ENCODE results near the gene TMEM154.

The TMEM154 gene

DNA sequence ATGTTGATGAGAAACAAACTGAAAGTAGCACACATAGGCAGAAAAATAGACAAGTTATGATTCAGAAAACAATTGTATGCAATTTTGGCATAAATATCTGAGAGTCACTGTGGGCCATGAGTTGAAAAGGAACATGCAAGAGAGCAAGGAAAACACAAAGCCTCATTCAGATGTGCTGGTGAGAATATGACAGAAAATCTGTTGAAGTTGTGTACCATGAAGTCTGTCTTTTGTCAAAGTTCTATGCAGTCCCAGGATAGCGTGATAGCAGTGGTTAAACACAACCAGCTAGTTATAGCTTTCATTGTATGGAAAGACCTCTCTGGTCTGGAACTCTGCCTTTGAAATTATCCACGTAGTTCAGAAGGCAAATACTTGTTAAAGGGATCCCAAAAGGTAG, 53.0 kb downstream of the TMEM154 start:
- DNase-seq: no peak

DNA sequence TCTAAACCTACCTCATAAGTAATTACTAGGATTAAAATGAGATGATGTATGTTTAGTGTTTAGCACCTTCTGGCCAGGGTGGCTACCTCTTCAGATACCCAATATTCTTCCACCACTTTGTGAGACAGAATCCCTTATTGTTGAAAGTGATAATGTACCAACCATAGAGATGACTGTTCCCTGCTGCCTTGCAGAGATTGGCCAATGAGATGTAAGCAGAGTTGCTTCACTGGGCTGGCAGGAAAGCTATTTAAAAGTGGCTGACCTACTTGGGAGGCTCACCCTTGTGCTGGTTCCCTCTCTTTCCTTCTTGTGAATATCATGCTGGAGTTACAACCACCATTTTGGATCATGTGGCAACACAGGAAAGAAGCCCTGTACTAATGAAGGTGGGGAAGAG, 58.9 kb downstream of the TMEM154 start:
- no peak for DNase-seq

DNA sequence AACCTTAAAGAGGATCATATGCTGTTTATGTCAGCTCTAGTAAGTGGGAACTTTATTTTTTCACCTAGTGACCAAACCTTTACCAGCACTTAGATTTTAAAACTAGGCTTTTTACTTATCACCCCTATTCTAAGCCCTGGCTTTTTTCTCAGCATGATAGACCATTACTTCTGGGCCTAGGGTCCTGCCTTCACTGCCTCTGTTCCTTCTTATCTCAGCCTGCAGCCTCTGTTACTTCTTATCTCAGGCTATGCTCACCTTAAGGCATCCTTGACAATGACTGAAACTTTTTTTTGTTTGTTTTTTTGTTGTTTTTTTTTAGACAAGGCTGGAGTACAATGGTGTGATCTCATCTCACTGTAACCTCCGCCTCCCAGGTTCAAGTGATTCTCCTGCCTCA, 59.6 kb downstream of the TMEM154 start:
- DNase-seq: no peak

DNA sequence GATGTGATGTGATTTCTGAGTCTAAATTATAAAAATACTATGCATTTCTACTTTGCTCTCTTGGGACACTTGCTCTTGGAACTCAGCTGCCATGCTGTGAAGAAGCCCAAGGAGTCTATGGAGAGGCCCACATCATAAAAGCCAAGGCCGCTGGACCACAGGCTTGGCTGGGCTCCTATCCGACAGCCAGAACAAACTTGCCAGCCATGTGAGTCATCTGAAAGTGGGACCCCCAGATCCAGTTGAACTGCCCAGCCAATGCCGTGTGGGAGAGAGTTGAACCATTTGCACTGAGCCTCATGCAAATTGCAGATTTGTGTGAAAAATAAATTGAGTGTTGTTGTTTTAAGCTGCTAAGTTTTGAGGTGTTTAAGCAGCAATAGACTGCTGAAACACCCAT, 60.2 kb downstream of the TMEM154 start:
- no peak for DNase-seq

GRCh38 chr4:152618971-152619370, 60.8 kb downstream of the TMEM154 start:
- DNase-seq: no peak

- no peak for DNase-seq
Measured at GRCh38 chr4:152616804-152617203, 63.0 kb downstream of the TMEM154 start.

- no peak for DNase-seq
Measured at GRCh38 chr4:152613841-152614721, 65.7 kb downstream of the TMEM154 start.

DNA sequence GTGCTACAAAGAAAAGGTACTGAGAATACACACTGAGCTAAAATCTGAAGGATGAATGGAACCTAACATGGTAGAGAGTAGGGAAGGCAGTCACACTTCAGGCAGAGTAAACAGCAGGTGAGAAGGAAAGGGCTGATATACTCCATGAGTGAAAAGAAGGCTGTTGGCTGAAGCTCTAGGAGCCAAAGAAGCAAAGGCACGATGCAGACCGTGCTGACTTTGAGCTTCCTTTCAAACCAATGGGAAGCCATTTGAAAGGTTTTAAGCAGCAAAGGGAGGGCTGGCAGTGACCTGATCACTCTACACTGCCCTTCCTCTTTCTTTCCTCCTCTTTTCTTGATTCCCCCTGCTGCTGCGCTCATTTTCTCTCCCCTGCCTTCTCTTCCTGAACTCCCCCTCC, 66.4 kb downstream of the TMEM154 start:
- DNase-seq: no peak

- DNase-seq: no peak
Measured at GRCh38 chr4:152610131-152610530, 69.7 kb downstream of the TMEM154 start.

DNA sequence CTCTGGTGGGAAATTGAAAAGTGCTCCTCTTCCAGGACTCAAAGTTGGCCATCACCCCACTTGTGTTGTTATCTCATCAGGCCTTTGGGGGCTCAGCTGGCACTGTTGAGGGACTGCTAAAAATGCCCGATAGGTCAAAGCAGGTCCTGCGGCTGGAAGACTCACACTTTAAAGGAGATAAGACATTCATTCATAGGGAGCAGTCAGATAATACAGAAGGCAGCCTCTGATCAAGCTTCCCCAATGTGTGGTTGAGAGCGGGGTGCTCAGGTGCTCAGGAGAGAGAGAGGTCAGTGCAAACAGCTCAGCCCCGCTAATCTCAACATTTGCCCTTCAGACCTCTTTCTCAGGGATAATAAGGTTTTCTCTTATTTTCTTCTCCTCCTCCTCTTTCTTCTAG, 70.3 kb downstream of the TMEM154 start:
- DNase-seq: no peak

GRCh38 chr4:152607178-152607577, 72.6 kb downstream of the TMEM154 start:
- DNase-seq: no peak

DNA sequence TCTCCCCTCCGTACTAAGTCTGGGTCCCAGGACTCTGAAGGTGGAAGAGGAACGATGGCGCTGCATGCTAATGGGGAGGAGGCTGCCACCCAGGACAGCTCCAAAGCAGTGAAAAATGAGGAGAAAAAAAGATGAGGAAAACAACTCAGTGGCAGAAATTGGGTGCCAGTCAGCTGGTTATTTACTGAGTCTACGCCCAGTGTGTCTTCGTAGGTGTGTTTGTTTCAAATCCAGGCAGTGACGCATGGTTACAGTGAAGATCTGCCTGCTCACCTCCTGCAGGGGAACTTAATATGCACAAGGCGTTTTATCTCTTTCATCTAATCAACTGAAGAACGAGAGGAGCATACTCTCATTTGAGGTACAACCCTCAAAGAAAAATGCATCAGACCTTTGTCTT, 73.0 kb downstream of the TMEM154 start:
- no peak for DNase-seq

- DNase-seq: no peak
Measured at GRCh38 chr4:152605641-152606335, 74.0 kb downstream of the TMEM154 start.

DNA sequence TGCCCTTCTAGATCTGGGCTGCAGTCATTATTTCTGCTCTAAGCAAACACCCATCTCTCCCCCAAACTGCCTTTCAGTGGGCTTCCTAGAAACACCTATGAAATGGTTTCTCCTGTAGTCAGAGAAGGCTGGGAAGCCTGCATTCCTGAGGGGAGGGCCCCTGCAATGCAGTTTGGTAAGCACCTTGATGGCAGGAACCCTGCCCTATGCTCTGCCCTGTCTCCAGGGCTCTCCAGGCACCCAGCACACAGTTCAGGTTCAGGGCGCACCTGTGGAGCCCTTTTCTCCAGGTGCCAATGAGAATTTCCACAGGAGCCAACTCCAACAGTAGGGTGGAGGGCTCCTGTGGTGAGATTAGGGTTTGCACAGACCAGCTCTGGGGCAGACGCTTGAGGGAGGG, 74.8 kb downstream of the TMEM154 start:
- DNase-seq: no peak

DNA sequence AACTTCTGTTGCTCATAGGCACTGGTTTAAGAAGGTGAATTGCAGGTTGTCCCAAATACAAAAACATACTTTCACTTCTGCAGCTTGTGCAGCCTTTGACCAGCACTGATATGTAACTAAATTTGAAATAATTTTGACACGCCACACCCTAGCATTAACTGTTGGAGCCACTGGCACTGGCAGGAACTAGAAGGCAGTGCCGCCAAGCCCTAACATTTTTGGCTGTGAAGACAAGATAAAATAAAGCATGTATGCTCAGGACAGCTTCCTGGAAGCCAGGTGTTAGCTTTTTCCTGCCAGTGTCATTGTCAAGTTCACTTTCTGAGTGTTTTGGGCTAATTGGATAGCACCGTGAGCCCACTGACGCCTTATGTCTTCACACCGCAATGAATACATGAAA, 78.6 kb downstream of the TMEM154 start:
- no peak for DNase-seq

DNA sequence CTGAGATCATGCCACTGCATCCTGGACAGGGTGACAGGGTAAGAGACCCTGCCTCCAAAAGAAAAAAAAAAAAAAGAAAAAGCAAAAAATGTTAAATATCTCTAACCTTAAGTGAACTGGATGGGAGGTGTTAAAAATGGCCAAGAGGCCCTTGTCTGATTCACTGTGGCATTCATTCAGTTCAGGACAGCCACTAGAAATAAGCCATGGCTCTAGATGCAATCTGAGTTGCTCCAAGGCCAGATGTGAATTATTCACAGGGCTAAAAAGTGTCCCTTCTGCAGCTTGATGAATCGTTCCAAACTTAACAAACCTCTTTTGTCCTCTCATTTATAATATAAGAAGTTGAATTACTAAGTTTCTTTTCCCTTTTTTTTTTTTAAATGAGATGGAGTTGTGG, 80.2 kb downstream of the TMEM154 start:
- DNase-seq: no peak

DNA sequence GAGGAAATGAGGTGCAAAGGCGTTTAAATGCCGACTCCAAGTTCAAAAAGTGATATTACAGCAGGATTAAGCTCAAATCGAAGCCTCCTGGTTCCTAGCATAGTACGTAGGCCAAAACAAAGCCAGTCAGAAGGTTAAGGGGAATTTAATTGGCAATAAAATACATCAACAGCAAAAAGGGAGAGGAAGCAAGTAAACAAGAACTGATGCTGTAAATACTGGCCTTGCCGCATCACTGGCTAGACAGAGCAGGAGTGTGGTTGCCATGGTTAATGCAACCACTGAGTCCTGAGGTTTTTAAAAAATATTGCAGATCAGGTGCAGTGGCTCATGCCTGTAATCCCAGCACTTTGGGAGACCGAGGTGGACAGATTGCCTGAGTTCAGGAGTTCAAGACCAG, 80.7 kb downstream of the TMEM154 start:
- no peak for DNase-seq

- DNase-seq: no peak
Measured at GRCh38 chr4:152598454-152598853, 81.3 kb downstream of the TMEM154 start.

DNA sequence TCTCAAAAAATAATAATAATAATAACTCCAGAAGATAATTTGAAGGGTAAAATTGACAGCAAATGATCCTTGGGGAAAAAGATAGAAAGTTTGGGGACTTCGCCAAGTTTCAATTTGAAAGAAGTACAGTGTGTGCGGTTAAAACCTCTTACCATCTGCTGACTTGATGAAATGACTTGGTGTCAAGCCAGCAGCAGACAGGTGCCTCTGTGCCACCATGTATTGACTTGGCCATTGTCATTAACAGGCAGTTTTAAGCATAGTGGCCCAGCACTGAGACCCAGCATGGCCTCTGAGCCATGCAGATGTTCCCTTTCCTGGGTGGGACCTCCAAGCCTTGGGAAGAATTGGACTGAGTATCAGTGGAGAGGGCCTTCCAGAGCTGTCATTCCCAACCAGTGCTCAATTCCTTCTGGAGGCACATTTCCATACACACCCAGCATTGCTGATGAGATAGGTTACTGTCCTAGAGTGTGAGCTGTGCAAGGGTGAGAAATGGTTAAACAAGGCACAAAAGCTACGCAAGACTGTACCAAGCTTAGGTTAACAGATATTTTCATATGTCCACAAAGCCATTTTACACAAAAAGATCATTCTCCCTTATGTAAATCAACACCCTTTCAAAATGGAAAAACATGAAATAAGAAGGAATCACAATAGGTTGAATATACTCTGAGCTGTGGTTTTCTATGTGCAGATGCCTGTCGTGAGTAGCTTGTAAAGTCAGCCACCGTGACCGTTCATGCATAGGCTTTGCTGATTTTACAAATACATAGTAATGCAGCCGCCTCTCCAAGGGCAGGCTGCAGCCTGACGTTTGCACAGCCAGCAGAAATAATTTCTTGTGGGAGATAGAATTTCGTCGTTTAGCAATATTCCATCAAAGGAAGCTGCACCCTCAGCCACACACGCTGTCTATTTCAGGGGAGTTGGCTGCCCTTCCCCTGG, 84.5 kb downstream of the TMEM154 start:
- DNase-seq: no peak

- no peak for DNase-seq
Measured at GRCh38 chr4:152594057-152594456, 85.7 kb downstream of the TMEM154 start.

- no peak for DNase-seq
Measured at GRCh38 chr4:152591876-152592275, 87.9 kb downstream of the TMEM154 start.

- peak; percentile 12 for DNase-seq
Measured at GRCh38 chr4:152591396-152591795, 88.4 kb downstream of the TMEM154 start.
